ENCODE data around the gene SLC6A18.

SLC6A18 gene, protein sequence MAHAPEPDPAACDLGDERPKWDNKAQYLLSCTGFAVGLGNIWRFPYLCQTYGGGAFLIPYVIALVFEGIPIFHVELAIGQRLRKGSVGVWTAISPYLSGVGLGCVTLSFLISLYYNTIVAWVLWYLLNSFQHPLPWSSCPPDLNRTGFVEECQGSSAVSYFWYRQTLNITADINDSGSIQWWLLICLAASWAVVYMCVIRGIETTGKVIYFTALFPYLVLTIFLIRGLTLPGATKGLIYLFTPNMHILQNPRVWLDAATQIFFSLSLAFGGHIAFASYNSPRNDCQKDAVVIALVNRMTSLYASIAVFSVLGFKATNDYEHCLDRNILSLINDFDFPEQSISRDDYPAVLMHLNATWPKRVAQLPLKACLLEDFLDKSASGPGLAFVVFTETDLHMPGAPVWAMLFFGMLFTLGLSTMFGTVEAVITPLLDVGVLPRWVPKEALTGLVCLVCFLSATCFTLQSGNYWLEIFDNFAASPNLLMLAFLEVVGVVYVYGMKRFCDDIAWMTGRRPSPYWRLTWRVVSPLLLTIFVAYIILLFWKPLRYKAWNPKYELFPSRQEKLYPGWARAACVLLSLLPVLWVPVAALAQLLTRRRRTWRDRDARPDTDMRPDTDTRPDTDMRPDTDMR

DNA sequence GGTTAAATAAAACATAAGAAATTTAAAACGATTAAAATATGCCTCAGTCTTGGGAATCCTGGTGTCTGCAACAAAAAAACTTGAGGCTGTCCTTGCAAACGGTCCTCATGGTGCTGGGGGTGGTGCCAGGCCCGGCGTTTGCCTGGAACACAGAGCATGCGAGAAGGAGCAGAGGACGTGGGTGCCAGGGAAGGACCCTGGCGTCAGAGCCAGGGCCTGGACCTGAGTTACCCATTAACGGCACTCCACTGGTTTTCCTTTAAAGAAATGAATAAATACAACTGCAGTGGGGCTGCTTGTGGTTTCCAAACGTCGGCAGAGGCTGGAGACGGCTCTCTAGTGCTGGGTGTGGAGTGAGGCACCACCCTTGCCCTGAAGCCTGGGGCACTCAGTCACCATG, at the start of gene SLC6A18:
Gene SLC6A18 (plus strand): TSS at position 301 of the 400 bp plus-strand sequence. CDS start 97 bp downstream, at position 398.
- DNase-seq = no peak

DNA sequence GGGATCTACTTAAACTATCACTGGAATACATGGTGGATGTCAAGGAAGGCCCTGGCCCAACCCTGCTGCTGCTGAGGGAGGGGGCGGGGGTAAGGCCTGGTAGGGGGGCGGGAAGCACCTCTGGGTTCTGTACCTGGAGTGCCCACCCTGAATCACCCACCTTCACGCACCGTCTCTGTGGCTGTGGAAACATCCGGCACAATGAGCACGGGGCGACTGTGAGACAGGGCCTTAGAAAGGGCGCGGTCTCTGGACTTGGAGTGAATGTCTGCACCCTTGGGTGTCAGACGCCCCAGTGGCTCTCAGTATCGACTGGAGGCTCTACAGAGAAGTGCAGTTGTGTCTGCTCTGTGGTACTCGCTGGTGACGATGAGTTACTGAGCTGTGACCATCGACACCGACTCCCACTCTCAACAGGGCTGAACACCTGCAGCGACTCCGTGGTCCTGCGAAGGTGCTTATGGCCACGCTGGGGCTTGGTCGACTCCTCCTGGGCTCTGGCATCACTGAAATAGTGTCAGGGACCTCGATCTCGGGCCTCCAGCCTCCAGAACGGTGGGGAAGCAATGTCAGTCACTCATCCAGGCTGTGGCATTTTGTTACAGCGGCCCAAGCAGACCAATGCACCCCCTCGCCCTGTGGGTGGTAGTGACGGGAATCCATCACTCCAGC, 49.2 kb upstream of the SLC6A18 start:
- DNase-seq = no peak

DNA sequence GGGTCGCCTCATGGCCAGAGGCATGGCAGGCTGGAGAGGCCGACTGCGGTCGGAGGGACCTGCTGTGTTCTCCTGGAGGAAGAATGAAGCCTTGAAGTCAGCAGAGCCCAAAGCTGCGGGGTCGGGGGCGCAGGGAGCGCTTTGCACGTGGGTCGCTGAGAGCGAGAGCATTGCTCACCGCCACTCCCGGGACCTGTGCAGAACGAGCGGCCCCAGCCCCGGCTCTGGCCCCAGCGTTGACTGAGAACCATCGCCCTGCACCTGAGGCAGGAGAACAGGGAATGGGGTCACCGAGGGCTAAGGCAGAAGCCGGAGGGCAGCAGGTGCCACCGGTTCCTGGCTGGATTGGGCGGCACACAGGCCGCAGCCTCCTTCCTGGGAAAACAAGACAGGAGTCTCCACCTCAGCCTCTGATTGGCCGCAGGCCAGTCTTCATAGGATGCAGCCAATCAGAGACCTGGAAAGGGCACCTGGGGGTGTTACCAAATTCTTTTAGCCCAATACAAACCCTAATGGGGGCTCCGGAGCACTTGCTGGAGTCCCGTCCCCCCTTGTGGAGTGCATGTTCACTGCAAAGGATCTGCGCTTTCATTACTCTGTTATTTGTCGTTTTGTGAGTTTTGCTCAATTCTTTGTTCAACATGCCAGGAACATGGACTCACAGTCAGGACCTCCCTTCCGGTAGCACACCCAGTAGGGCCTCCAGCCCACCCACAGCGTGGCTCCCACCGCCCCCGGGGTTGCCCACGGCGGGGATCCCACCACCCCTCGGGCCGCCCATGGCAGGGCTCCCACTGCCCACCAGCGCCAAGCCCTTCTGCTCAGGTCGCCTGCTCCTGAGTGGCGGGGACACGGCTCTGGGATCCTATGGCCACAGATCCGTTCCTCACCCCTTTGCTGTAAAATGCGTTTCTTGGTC, 48.4 kb upstream of the SLC6A18 start:
- DNase-seq = no peak

DNA sequence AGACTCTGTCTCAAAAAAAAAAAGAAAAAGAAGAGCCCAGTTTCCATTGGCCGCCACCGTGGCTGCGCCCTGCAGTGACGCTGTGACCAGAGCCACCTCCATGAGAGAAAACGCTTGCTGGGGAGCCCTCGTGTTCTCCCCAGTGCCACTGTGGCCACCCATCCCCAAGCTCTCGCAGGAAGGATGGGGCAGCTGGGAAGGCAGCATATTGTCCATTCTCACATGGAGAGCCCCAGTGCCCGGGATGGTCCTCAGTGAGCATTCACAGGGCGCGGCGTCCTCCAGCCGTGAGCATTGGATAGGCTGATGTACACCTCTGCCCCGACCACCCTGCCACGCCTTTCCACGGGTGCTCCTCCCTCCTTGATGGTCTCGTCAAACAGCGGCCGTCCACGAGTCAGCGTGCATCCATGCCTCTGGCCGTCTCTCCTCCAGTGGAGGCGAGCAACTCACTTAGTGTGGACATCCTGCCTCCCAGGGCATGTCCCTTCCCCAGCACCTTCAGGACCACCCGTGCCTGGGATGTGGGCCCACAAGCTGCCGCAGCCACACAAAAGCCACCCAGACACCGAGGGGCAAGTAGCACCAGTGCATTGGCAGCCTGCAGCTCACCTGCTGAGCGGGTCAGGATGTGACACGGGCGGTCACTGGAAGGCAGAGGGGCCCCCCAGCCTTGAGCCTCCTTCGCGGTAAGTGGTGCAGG, 47.2 kb upstream of the SLC6A18 start:
- DNase-seq = no peak

DNA sequence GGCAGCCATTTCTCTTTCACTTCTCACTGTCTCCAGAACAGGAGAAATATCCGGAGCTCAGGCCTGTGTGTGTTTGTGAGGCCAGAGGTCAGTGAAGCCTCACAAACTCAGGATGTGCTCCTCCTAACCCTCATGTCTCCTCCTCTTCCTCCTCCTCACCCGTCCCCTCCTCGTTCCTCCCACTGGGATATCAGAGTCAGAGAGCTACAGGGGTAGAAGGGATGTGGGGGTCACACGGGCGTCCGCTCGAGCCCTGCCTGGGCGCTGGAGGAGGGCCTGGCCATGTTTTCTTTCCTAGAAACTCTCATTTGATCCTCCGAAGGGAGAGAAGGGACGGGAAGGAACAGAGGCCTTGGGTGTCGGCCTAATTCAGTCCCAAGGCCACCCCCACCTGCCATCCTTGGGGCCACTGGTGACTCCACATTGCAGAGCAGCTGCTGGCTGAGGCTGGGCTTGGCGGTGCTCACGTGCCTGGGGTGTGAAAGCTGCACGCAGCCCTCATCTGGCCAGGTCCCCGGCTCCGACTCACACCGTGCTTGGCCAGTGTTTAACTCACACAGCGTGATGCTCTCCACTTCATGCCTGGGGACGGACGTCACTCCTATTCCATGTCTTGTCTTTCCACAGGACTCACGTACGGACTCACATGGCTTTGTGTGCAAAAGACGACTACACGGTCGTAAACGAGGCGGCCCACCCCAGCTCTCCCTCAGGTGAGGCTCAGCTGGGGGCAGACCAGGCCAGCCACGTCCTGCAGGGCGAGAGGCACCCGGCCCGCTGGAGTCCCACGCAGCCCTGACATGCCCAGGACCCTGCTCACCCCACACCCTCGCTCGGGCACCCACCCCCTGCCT, 46.4 kb upstream of the SLC6A18 start:
- no peak for DNase-seq

DNA sequence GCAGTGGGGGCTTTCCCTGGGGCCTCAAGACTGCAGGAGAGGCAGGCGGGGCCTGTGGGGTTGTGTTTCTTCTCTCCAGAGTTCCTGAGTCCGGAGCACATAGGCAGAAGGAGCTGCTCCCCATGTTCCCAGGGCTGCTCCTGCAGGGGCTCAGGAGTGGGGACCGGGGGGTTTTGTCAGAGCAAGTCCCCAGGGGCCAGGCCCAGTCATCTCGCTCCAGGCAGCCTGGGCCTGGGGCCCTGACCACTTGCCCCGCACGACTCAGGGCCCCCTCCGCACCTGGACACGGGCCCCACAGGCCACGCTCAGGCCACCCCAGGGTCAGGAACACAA, 45.8 kb upstream of the SLC6A18 start:
- no peak for DNase-seq

DNA sequence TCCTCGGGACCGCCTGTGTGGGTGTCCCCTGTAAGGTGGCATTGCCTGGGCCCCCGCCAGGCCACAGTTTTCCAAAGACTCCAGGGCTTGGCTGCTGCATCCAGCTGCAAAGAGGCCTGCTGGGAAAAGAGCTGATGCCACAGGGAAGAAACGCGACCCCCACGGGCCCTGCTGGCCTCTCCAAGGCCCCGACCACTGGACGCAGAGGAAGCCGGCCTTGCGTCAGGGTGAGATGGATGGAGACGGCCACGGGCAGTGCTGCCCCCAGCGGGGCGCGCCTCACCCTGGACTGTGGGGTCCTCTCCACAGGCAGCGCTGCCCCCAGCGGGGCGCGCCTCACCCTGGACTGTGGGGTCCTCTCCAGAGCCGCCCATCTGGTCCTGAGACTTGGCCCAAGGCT, 45.1 kb upstream of the SLC6A18 start:
- DNase-seq = no peak

DNA sequence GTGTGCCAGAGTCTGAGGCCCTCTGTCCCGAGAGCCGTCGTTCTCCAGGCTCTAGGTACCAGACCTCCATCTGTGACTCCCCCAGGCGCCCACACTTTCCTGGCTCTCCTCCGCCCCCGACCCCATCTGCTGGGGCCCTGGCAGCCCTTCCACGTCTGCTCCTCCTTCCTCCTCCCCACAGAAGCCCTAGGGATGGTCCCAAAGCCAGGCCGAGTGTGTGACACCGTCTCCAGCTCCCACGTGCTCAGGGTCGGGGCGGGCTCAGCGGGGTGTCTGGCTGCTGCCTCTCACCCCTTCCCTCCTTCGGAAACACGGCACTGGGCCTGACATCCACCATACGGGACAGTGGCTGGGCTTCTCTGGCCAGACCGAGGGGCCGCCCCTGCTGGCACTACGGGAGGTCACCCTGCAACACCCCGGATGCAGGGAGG, 44.3 kb upstream of the SLC6A18 start:
- no peak for DNase-seq

DNA sequence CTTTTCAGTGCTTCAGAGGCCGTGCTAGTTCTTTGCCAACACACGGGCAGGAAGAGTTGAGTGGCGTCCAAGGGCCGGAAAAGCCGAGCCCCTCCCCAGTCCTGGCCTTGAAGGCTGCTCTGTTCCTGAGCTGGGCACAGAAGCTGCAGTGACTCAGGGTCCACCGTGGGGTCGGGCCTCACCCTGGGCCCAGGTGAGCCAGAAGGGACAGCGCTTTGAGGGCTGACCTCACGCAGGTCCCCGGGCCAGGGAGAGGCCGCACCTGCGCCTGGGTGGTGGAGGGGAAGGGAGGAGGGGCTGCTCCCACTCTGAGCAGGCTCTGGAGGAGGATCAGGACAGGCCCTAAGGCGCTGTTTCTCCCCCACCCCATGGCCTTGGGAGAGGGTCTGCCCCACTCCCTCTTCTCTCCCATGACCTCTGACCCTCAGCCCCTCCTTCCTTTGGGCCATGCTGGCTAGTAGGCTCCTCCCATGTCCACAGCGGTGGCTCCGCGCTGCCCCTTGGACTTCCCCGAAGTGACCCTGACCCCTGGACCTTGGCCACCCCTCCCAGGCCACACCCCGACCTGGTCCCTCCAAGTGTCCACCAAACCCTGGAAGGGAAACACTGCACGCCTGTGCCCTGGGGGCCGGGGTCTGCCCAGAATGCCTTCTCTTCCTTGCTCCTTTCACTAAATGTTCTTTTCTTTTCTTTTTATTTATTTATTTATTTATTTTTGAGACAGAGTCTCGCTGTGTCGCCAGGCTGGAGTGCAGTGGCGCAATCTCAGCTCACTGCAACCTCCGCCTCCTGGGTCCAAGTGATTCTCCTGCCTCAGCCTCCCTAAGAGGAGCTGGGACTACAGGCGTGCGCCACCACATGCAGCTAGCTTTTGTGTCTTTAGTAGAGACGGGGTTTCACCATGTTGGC, 43.5 kb upstream of the SLC6A18 start:
- DNase-seq = no peak

DNA sequence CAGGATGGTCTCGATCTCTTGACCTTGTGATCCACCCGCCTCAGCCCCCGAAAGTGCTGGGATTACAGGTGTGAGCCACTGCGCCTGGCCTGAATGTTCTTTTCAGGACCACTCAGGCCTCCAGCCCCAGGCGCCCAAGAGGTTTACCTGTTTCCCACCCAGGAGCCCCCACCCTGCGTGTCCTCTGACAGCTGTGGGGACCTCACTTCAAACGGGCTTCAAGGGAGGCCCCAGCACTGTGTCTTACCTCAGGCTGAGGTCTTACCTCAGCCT, 42.9 kb upstream of the SLC6A18 start:
- DNase-seq = no peak

DNA sequence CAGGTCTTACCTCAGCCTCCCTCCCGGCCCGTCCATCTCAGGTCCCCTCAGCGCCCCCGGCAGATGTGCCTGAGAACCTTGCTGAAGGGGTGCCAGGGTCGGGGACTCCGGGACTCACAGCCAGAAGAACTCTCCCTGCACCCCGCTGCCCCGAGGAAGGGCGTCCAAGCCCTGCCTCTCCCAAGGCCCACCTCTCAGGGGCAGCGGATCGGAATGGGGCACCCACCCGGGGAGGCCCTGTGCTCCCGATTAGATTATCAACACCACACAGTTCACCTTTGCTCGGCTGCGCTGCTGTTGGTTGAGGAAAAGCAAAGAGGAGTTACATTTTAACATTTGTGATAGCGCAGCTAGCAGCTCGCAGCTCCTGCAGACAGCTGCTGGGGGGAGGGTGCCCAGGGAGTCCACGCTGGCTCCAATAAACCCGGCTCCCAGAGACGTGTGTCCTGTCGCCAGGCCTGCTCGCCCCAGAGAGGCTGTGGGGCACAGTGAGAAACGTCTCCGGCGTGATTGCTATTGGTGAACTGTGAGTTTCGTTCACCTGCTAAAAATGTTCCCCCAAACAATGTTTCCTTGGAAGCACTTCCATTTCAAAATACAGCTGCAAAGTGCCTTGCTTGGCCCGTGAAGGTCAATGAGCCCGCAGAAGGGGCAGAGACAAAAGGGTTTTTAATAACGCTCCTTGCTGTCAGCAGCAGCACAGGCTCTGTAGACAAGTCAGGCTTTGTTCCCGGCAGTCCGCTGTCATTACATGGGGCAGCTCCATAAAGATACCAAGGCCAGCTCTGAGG, 42.4 kb upstream of the SLC6A18 start:
- DNase-seq = no peak

DNA sequence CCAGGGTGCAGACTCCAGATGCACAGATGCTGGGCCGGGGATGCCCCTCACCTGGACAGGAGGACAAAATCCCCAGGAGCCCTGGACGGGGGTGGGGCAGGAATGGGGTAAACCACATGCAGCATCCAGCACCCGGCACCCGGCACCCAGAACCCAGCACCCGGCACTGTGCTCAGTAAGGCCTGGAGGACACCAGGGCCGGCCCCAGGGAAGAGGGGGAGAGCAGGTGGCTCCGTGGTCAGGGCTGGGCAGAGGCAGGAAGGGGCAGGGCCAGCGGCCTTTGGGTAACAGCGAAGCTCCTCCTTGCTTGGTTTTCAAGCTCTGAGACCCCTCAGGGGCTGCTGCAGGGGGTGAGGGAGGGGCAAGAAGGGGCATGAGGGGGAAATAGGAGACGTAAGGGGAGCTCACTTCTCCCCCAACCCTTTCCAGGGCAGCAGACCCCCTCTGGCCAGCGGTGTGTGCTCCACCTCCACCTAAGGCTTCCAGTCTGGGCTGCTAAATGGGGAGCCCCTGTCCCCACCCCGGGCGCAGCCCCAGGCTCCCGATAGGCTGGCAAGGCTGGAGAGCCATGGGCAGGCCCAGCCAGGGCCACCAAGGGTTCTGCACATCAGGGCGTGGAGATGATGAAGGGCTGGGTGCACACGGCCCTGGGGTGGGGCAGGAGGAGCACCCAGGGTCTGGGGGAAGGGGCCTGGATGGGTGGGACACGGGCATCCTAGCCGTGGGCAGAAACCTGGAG, 41.6 kb upstream of the SLC6A18 start:
- DNase-seq = no peak

DNA sequence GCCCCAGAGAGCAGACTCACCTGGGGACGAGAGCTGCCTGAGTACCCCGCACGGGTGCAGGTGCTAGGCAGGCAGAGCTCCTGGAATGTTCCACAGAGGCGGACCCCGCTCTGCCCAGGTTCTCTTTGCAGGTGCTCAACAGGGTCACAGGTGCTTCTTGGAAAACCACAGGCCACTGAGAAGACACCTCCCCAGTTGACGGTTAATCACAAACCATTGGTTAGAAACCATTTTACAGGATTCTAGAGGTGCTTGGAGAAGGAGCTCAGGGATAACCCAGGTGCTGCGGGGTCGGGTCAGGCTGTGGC, 41.1 kb upstream of the SLC6A18 start:
- DNase-seq = no peak

DNA sequence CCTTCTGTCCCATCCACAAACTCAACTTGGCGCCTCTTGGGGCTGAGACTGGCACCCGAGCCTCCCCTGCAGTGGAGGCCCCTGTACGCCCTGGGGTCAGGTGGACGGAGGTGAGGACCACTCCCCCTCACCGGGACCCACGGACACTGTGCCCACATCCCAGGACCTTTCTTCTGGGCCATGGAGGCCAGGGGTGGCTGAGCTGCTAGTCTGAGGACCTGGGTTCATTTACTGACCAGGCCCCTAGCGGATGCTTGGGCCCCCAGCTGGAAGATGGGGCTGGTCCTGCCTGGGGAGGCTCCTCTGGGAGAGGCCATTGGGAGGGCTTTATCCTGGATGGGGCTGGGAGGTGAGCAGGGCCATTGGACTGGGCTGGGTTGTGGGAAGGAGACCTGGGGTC, 40.7 kb upstream of the SLC6A18 start:
- DNase-seq = no peak

DNA sequence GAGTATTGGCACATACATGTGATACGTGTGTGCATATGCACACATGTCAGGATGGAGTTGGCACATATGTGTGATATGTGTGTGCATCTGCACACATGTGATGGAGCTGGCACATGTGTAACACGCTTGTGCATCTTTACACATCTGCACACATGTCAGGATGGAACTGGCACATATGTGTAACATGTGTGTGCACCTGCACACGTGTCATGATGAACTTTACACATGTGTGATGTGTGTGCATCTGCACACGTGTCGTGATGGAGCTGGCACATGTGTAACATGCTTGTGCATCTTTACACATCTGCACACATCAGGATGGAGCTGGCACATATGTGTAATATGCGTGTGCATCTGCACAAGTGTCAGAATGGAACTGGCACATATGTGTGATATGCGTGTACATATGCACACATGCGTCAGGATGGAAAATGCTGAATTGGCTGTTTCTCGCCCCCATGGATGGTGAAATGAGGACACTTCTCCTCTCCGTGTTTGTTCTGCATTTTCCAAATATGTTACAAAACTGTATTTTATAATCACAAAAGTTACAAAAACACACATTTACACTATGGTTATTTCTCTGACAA, 40.0 kb upstream of the SLC6A18 start:
- DNase-seq = no peak

DNA sequence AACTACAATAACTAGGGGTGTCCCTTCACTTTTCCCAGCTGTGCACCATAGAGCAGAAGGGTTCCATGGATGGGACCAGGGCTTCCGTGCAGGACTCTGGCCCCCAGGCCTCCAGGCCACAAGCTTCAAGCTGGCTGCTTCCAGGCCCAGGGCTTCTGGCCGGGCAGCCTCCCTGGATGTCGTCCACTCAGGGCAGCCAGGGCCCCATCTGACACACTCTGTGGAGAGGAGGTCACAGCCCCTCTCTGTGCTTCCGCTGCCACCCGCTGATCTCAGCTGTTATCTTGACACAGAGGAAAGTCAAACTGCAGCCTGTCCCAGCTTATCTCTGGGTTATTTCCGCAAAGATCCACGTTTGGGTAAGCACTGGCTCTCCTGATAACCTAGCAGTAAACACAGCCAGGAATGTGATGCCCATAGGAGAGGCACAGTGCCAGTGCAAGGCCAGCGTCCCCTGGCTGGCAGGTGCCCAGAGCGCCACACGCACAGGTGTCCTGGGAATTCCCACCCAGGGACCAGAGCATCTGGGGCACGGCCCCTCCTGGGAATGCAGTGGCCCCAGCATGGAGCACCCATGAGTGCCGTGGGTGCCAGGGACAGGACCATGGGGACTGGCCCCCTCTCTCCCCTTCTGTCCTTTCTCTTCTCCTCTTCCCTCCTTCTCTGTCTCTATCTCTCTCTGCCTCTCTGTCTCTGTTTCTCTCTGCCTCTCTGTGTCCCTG, 39.4 kb upstream of the SLC6A18 start:
- DNase-seq = no peak

DNA sequence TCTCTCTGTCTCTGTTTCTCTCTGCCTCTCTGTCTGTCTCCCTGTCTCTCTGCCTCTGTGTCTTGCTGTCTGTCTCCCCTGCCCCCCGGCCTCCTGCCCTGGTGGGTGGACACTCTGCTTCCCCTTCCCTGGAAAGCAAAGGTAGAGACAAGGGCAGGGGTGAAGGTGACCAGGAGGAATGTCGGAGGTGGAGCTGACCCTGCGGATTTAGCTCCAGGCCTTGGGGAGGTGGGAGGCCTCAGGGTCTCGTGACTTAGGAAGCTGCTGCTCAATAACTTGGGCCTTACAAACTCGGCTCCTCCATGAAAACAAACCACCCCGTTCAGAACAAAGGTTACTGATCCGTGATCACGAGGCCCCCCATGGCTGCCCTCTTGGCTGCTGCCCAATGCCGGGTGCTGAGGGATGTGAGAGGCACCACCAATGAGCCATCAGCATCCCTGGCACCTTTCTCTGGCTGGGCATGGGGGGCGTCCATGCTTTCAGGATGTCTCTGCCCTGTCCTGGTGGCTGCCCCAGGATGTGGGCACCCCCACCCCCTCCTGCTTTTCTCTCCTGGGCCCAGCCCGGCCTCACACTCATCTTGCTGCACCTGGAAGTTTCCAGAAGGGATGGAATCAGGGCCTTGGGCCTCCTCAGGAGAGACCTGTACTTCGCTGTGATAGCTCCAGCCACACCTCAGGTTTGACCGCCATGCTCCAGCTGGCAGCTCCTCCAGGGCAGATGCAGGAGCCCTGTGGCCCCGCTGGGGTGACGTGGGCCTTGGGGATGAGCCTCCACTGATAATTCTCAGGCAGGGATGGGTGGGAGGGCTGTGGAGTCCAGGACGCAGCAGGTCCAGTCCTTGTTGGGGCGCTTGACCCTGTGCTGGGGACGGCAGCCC, 38.6 kb upstream of the SLC6A18 start:
- DNase-seq = no peak
